GM10248 (cell line): ENCODE measurements around the gene B3GALT4.
"Not testable (repeated sequence)": the region's sequence is repeated elsewhere in the genome, so short reads cannot be mapped to it uniquely, and the experiment has no call there.

ENCODE experiments used
- CTCF ChIA-PET: fragments of 300-600 bp; sonication (Branson Sonifier 250); formaldehyde crosslinking; extraction: SDS; loops from one replicate; lab custom pipeline; 2021; ENCODE audit warnings: antibody characterized with exemption; lab: Yijun Ruan, JAX
- POLR2A ChIA-PET: fragments of 350-650 bp; sonication (Branson Sonifier 250); formaldehyde crosslinking; extraction: SDS; loops from one replicate; lab custom pipeline; 2020; ENCODE audit warnings: antibody characterized with exemption; lab: Yijun Ruan, JAX
- DNase-seq: peaks from one replicate; pipeline ENCODE4 v3.0.0; 2012; ENCODE audit errors: extremely low spot score
- CTCF ChIP-seq: IDR thresholded peaks from 2 replicates; pipeline ENCODE4 v1.5.1; 2012; ENCODE audit warnings: mild to moderate bottlenecking, low read depth; ENCODE audit errors: extremely low read depth, missing control alignments, control extremely low read depth

B3GALT4 gene

GRCh38 chr6:33250731-33251130 lies 26.2 kb upstream of the B3GALT4 start:
- POLR2A ChIA-PET = no interaction called here
- no peak for TF ChIP-seq CTCF
- CTCF ChIA-PET = interaction anchor here (0.9 to 7.7 kb wide), 8 partner anchors 8 to 124 kb away, joined by 3 to 82 read pairs (median 8); partner anchors contain the start of genes RPS18 and VPS52

GRCh38 chr6:33251395-33252012 lies 25.4 kb upstream of the B3GALT4 start:
- POLR2A ChIA-PET = interaction anchor here (0.6 kb wide), 1 partner anchor 9 kb away, joined by 6 read pairs; no protein-coding TSS in a partner anchor
- DNase-seq = no peak

More at GRCh38 chr6:33250731-33251130, 26.2 kb upstream of the B3GALT4 start:
- no peak for DNase-seq

GRCh38 chr6:33252759-33253158 lies 24.2 kb upstream of the B3GALT4 start:
- DNase-seq = no peak
- TF ChIP-seq CTCF = no peak
- ChIA-PET POLR2A (no interaction called here), CTCF (no interaction called here)

More at GRCh38 chr6:33251395-33252012, 25.4 kb upstream of the B3GALT4 start:
- TF ChIP-seq CTCF = no peak
- CTCF ChIA-PET = interaction anchor here (1.4 to 7.7 kb wide), 3 partner anchors 9 to 16 kb away, joined by 4 to 82 read pairs (median 81); partner anchors contain the start of genes RPS18 and VPS52

- DNase-seq = no peak
- TF ChIP-seq CTCF = no peak
- POLR2A ChIA-PET = interaction anchor here (0.6 to 0.8 kb wide), 3 partner anchors 17 to 1726 kb away, joined by 3 to 13 read pairs (median 11); partner anchors contain the start of genes MCCD1, RPS18 and VPS52
- CTCF ChIA-PET = interaction anchor here (0.8 kb wide), 1 partner anchor 80 kb away, joined by 3 read pairs; no protein-coding TSS in a partner anchor
These were observed 22.3 kb upstream of the B3GALT4 start for GRCh38 chr6:33254591-33254990.

GRCh38 chr6:33259032-33259431 lies 17.9 kb upstream of the B3GALT4 start:
- POLR2A ChIA-PET = no interaction called here
- DNase-seq = no peak
- no peak for TF ChIP-seq CTCF
- CTCF ChIA-PET = interaction anchor here (0.7 to 1.5 kb wide), 4 partner anchors 9 to 133 kb away, joined by 3 to 5 read pairs (median 4); no protein-coding TSS in a partner anchor

GRCh38 chr6:33262490-33262889 lies 14.4 kb upstream of the B3GALT4 start:
- POLR2A ChIA-PET, DNase-seq: not testable (repeated sequence)
- CTCF ChIA-PET = interaction anchor here (1.0 to 11.2 kb wide), 3 partner anchors 13 to 17 kb away, joined by 3 to 81 read pairs (median 4); partner anchors contain the start of gene B3GALT4

GRCh38 chr6:33264015-33264414 lies 12.9 kb upstream of the B3GALT4 start:
- DNase-seq = no peak
- ChIA-PET CTCF (interaction anchor here (1.9 to 11.2 kb wide), 2 partner anchors 13 to 14 kb away, joined by 4 to 81 read pairs; partner anchors contain the start of gene B3GALT4), POLR2A (no interaction called here)
- TF ChIP-seq CTCF = no peak
